ENCODE results near the gene C1QL2.

C1QL2 gene

GRCh38 chr2:119178776-119179175 is 20.2 kb upstream of the C1QL2 start:
- no peak for DNase-seq

- no peak for DNase-seq
Observed at GRCh38 chr2:119177838-119178190, 19.3 kb upstream of the C1QL2 start.

GRCh38 chr2:119177171-119177837 is 18.8 kb upstream of the C1QL2 start:
- no peak for DNase-seq

GRCh38 chr2:119175517-119175916 is 17.0 kb upstream of the C1QL2 start:
- DNase-seq, result no peak

GRCh38 chr2:119174993-119175347 is 16.4 kb upstream of the C1QL2 start:
- DNase-seq, result no peak

- DNase-seq, result peak; percentile 45
Observed at GRCh38 chr2:119174216-119174992, 15.9 kb upstream of the C1QL2 start.

GRCh38 chr2:119173556-119174060 is 15.1 kb upstream of the C1QL2 start:
- DNase-seq, result no peak

- no peak for DNase-seq
Observed at GRCh38 chr2:119170504-119170903, 12.0 kb upstream of the C1QL2 start.

GRCh38 chr2:119169717-119170116 is 11.2 kb upstream of the C1QL2 start:
- no peak for DNase-seq

- DNase-seq, result no peak
Observed at GRCh38 chr2:119160361-119160990, 1.9 kb upstream of the C1QL2 start.

- no peak for DNase-seq
Observed at GRCh38 chr2:119157850-119158511, 570 bp downstream of the C1QL2 start.

- DNase-seq, result no peak
Observed at GRCh38 chr2:119156891-119157773, 1.4 kb downstream of the C1QL2 start.

- DNase-seq, result no peak
Observed at GRCh38 chr2:119156105-119156890, 2.3 kb downstream of the C1QL2 start.

- DNase-seq, result no peak
Observed at GRCh38 chr2:119155633-119156032, 2.9 kb downstream of the C1QL2 start.

GRCh38 chr2:119154076-119154475 is 4.5 kb downstream of the C1QL2 start:
- DNase-seq, result no peak

- no peak for DNase-seq
Observed at GRCh38 chr2:119149611-119150010, 8.9 kb downstream of the C1QL2 start.

- DNase-seq, result no peak
Observed at GRCh38 chr2:119147776-119148715, 10.5 kb downstream of the C1QL2 start.

GRCh38 chr2:119144806-119145205 is 13.7 kb downstream of the C1QL2 start:
- DNase-seq, result no peak

- DNase-seq, result no peak
Observed at GRCh38 chr2:119142824-119143223, 15.7 kb downstream of the C1QL2 start.

GRCh38 chr2:119137502-119137901 is 21.0 kb downstream of the C1QL2 start:
- DNase-seq, result no peak
